ENCODE results near the gene FBXO45.
"Not testable (repeated sequence)": the region's sequence is repeated elsewhere in the genome, so short reads cannot be mapped to it uniquely, and the experiment has no call there.

Gene FBXO45

GRCh38 chr3:196568246-196569002 is at the start of gene FBXO45, which contains the start of gene WDR53:
Gene FBXO45, plus strand, starts transcription at chr3:196568660. Its CDS starts 325 bp downstream, at chr3:196568985.
Gene WDR53, minus strand, starts transcription at chr3:196568554. Its CDS starts 7,079 bp downstream, at chr3:196561475.
- peak; percentile 97 to 99 (median 99) for DNase-seq

GRCh38 chr3:196518966-196519717 is 49.3 kb upstream of the FBXO45 start:
- DNase-seq: peak; percentile 14 to 44 (median 16)

GRCh38 chr3:196519718-196520082 is 48.8 kb upstream of the FBXO45 start:
- peak in 2 of 3 experiments; percentile 30 to 35 for DNase-seq

- not testable (repeated sequence) for DNase-seq
These were observed 47.2 kb upstream of the FBXO45 start for GRCh38 chr3:196521291-196521690.

- DNase-seq: no peak
These were observed 44.6 kb upstream of the FBXO45 start for GRCh38 chr3:196523841-196524240.

GRCh38 chr3:196524527-196524926 is 43.9 kb upstream of the FBXO45 start:
- DNase-seq: no peak

- DNase-seq: no peak
These were observed 43.3 kb upstream of the FBXO45 start for GRCh38 chr3:196525141-196525540.

GRCh38 chr3:196528639-196529233 is 39.7 kb upstream of the FBXO45 start:
- peak; percentile 43 to 80 (median 53) for DNase-seq

- DNase-seq: no peak
These were observed 37.0 kb upstream of the FBXO45 start for GRCh38 chr3:196531418-196531817.

- DNase-seq: no peak
These were observed 35.2 kb upstream of the FBXO45 start for GRCh38 chr3:196533260-196533681.

GRCh38 chr3:196537319-196537984 is 31.0 kb upstream of the FBXO45 start:
- DNase-seq: peak in 2 of 3 experiments; percentile 26 to 45

GRCh38 chr3:196541684-196542445 is 26.6 kb upstream of the FBXO45 start:
- no peak for DNase-seq

- DNase-seq: no peak
These were observed 23.9 kb upstream of the FBXO45 start for GRCh38 chr3:196544491-196544992.

- no peak for DNase-seq
These were observed 21.9 kb upstream of the FBXO45 start for GRCh38 chr3:196546537-196546936.

GRCh38 chr3:196547067-196547466 is 21.4 kb upstream of the FBXO45 start:
- no peak for DNase-seq

- DNase-seq: not testable (repeated sequence)
These were observed 19.1 kb upstream of the FBXO45 start for GRCh38 chr3:196549312-196549711.

- not testable (repeated sequence) for DNase-seq
These were observed 18.3 kb upstream of the FBXO45 start for GRCh38 chr3:196550172-196550571.

GRCh38 chr3:196552253-196552652 is 16.2 kb upstream of the FBXO45 start:
- DNase-seq: no peak

- DNase-seq: no peak
These were observed 14.9 kb upstream of the FBXO45 start for GRCh38 chr3:196553551-196553950.

- no peak for DNase-seq
These were observed 14.3 kb upstream of the FBXO45 start for GRCh38 chr3:196554205-196554604.

GRCh38 chr3:196555295-196555694 is 13.2 kb upstream of the FBXO45 start:
- no peak for DNase-seq

- no peak for DNase-seq
These were observed 11.2 kb upstream of the FBXO45 start for GRCh38 chr3:196557236-196557635.
